Kidney (tissue), 14 donors: ENCODE data around the gene CABP7. TPM values are rescaled to one million over a fixed set of nuclear protein-coding genes. Genes with fewer than 3 reads are reported as not detected.

Experiments
- DNase-seq, 5 donors: peaks; one replicate each; pipeline ENCODE4 v3.0.0-alpha.2; 2013 to 2020
- FAIRE-seq: peaks from 2 replicates; lab custom pipeline; 2012; peaks lifted over from hg19 to GRCh38; lab: Jason Lieb, UNC
- H3K27ac ChIP-seq, 2 donors: one replicate each; pipeline ENCODE4 v1.7.0; 2013; ENCODE audit warnings: low read depth in 2 of 2, low read length in 2 of 2, inconsistent platforms in 1 of 2
- H3K27me3 ChIP-seq: one replicate; pipeline ENCODE4 v1.7.1; 2013; ENCODE audit warnings: low read length, inconsistent platforms; ENCODE audit not compliant: control insufficient read depth, insufficient read depth
- H3K36me3 ChIP-seq, 3 donors: one replicate each; pipeline versions ENCODE4 v1.7.0 to v1.7.1; 2013; ENCODE audit warnings: low read length in 3 of 3, control low read depth in 1 of 3, inconsistent platforms in 1 of 3; ENCODE audit not compliant: insufficient read depth in 3 of 3, control insufficient read depth in 2 of 3
- H3K4me1 ChIP-seq, 3 donors: one replicate each; pipeline versions ENCODE4 v1.7.0 to v1.7.1; 2013; ENCODE audit warnings: low read length in 3 of 3, inconsistent platforms in 1 of 3, low read depth in 1 of 3; ENCODE audit not compliant: control insufficient read depth in 2 of 3, insufficient read depth in 2 of 3
- H3K4me3 ChIP-seq, 3 donors: one replicate each; pipeline versions ENCODE4 v1.7.0 to v1.8.1; 2013; ENCODE audit warnings: low read length in 3 of 3, control low read depth in 1 of 3, inconsistent platforms in 1 of 3
- H3K9ac ChIP-seq, 3 donors: one replicate each; pipeline versions ENCODE4 v1.7.0 to v1.7.1; 2013; ENCODE audit warnings: low read length in 3 of 3, control low read depth in 1 of 3, inconsistent platforms in 1 of 3
- H3K9me3 ChIP-seq, 3 donors: one replicate each; pipeline versions ENCODE4 v1.7.0 to v1.7.1; 2013; ENCODE audit warnings: low read length in 3 of 3, control low read depth in 1 of 3, inconsistent platforms in 1 of 3; ENCODE audit not compliant: control insufficient read depth in 2 of 3, insufficient read depth in 1 of 3
- intact Hi-C: fragments of 100-400 bp; cut with DNase I; formaldehyde crosslinking; loops from one replicate; pipeline ENCODE4 v1.11.1; 2022
- polyA plus RNA-seq: library from polyadenylated mRNA; stranded (reverse); fragments of 350-450 nt; fragmentation: Illumina TruSeq; extraction: RNeasy Lipid Tissue Mini Kit (QIAGEN cat#74804); gene quantifications from one replicate; pipeline ENCODE4 v1.2.3, GENCODE V29; 2014; ENCODE audit warnings: low read depth, low replicate concordance; ENCODE audit not compliant: insufficient read depth
- total RNA-seq: library from RNA; stranded (reverse); fragmentation: NEBNext Ultra II Directional; extraction: Animal tissue kit (Norgen Biotek cat#: 25700); gene quantifications from one replicate; pipeline ENCODE4 v1.2.1, GENCODE V29; 2021
- TF ChIP-seq, protein P1 (sequence below): IDR thresholded peaks from 3 replicates; pipeline ENCODE4 v1.5.1; 2012; ENCODE audit warnings: mild to moderate bottlenecking, moderate library complexity, borderline replicate concordance; ENCODE audit not compliant: insufficient read depth; ENCODE audit errors: extremely low read depth
- donor health status: control.
- donor health status: control.
- donor health status: control.
- donor health status: control.
- donor health status: control.
- donor health status: DM: yes; HTN: yes; CAD: no.
- donor health status: Normal renal cell carcinoma (clear cell type).

CABP7 gene
- total and polyA plus RNA-seq, 2 donors from 2014 or later: 0.06 TPM; not detected in 1

DNA sequence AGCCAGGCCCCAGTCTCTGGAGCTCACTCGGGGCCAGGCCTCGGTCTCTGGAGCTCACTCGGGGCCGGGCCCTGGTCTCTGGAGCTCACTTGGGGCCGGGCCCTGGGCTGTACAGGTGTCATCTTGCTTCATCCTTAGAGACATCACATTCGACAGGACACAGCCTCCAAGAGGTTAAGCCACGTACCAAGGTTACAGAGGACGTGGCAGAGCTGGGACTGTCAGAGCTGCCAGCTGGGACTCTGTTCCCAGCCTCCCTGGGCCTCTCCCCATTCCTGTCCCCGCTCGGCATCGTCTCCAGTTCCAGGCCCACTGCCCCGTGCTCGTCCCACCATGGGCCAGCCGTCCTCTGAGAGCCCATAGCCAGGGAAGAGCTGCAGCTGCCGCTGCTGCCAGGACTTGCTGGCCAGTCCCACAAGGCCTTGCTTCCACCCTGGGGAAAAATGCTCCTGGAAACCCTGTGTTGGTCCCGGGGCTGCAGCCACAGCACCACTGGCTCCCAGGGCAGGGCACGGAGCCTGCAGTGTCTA lies 19.6 kb downstream of the CABP7 start:
- no peaks in the 10 kb centered on the region for H3K4me1 ChIP-seq
- intact Hi-C loops: no loop called here
- H3K9ac ChIP-seq: no peak overlapping the region
- TF ChIP-seq, protein P1, sequence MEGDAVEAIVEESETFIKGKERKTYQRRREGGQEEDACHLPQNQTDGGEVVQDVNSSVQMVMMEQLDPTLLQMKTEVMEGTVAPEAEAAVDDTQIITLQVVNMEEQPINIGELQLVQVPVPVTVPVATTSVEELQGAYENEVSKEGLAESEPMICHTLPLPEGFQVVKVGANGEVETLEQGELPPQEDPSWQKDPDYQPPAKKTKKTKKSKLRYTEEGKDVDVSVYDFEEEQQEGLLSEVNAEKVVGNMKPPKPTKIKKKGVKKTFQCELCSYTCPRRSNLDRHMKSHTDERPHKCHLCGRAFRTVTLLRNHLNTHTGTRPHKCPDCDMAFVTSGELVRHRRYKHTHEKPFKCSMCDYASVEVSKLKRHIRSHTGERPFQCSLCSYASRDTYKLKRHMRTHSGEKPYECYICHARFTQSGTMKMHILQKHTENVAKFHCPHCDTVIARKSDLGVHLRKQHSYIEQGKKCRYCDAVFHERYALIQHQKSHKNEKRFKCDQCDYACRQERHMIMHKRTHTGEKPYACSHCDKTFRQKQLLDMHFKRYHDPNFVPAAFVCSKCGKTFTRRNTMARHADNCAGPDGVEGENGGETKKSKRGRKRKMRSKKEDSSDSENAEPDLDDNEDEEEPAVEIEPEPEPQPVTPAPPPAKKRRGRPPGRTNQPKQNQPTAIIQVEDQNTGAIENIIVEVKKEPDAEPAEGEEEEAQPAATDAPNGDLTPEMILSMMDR: no peak
- no peak for FAIRE-seq
- no peaks in the 10 kb centered on the region for H3K9me3 ChIP-seq
- peaks cover 0 to 4% (median 0%) of the 10 kb centered on the region in 3 donors for H3K36me3 ChIP-seq
- H3K4me3 ChIP-seq: no peak overlapping the region
- no peak overlapping the region for H3K27ac ChIP-seq
- no peaks in the 10 kb centered on the region for H3K27me3 ChIP-seq
- DNase-seq: no peak

DNA sequence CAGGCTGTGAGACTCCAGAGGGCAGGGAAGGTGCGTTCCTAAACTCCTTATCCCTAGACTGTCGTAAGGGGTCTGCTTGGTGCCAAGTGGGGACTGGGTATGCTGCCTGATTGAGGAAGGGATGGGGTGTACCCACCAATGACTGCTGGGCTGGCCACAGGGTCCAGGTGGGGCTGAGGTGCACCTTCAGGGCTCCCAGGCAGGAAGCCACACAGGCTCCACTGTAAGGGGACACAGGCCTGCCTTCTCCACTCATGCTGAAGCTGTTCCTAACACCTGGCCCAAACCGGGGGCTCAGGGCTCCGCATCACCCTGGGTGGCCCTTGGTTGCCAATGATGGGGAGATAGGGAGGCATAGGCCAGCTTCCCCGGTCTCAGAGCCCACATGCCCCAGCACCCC lies 20.4 kb downstream of the CABP7 start:
- TF ChIP-seq, protein P1: no peak
- Histone ChIP-seq H3K4me3 (no peak overlapping the region), H3K9me3 (no peaks in the 10 kb centered on the region), H3K27me3 (no peaks in the 10 kb centered on the region), H3K36me3 (peaks cover 0 to 4% (median 2%) of the 10 kb centered on the region in 3 donors), H3K4me1 (no peaks in the 10 kb centered on the region), H3K27ac (no peak overlapping the region), H3K9ac (no peak overlapping the region)
- FAIRE-seq (no peak), DNase-seq (no peak)
- intact Hi-C loops: no loop called here

GRCh38 chr22:29741926-29742325 lies 22.1 kb downstream of the CABP7 start:
- Histone ChIP-seq H3K9ac (no peak overlapping the region), H3K9me3 (no peaks in the 10 kb centered on the region), H3K36me3 (peaks cover 0 to 6% (median 5%) of the 10 kb centered on the region in 3 donors), H3K4me1 (no peaks in the 10 kb centered on the region), H3K27me3 (no peaks in the 10 kb centered on the region), H3K4me3 (no peak overlapping the region), H3K27ac (no peak overlapping the region)
- FAIRE-seq (no peak), DNase-seq (no peak)
- intact Hi-C loops: no loop called here
- TF ChIP-seq, protein P1: no peak

DNA sequence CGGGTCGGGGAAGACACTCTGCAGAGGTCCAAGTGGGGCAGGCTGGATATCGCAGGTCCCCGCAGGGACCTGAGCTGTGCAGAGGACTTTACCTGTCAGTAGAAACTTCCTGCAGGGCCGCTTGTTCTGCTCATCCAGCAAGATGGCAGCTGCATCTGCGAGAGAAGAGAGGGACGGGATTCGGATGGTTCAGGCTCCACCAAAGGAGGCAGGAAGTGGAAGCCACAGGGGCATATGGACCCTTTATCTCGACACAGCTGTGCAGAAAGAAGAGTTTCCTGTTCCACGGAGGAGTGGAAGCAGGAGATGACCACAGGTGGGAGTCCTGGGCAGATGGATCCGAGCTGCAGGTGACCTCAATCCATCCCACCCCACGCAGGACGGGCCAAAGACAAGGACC lies 22.5 kb downstream of the CABP7 start:
- Histone ChIP-seq H3K9ac (no peak overlapping the region), H3K4me3 (no peak overlapping the region), H3K4me1 (no peaks in the 10 kb centered on the region), H3K9me3 (no peaks in the 10 kb centered on the region), H3K27me3 (no peaks in the 10 kb centered on the region), H3K36me3 (peaks cover 0 to 8% (median 6%) of the 10 kb centered on the region in 3 donors), H3K27ac (no peak overlapping the region)
- intact Hi-C loops: no loop called here
- TF ChIP-seq, protein P1: no peak
- DNase-seq: no peak
- FAIRE-seq: no peak
